NCI-H1694 (cell line): ENCODE results near the gene GPER1.
"Not testable (repeated sequence)": the region's sequence is repeated elsewhere in the genome, so short reads cannot be mapped to it uniquely, and the experiment has no call there.

Experiments used
- DNase-seq: peaks from one replicate; lab custom pipeline; 2025; lab: John Stamatoyannopoulos, UW

GPER1 gene

DNA sequence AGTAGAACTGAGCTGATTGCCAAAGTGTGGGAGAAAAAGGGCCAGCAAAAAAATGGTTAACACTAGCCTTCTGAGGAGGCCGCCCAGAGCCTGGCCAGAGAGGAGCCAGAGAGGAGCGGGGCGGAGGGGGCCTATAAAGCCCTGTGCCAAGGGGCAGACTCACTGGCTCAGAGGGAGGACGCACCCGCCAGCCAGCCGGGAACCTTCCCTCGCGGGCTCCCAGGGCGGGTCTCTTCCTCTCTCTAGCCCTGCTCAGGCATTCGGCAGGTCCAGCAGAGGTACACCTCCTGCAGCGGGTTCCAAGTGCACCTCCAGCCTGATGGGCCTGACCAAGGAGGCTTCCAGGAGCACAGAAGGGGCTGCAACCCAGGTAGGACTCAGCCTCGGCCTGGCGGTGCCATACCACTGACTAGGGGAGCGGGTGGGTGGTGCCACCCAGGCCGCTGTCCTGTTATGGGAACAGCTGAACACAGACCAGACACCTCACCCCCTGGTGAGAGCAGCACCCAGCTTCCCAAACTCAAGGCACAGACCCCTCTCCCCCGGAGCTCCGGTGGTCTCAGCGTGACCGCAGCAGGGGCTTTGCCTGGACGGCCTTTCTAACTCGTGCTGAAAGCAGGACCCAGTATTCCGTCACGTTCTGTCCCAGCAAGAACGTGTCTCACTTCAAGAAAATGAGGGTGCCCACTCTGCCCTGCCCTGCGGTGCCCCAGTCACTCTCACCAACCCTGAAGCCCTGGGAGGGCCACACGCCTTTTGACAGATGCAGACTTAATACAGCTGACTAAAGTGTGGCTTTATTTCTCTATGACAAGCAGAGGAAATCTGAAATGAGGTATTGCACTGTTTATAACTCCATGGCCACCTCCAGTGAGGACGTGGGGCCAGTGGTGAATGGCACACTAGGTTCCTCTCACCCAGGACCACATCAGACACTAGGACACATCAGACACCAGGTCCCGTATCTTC is at the start of gene GPER1:
Gene GPER1 (plus strand): TSS at position 162 of the 969 bp plus-strand sequence. CDS start 3,616 bp downstream, outside the sequence.
- DNase-seq, result no peak

DNA sequence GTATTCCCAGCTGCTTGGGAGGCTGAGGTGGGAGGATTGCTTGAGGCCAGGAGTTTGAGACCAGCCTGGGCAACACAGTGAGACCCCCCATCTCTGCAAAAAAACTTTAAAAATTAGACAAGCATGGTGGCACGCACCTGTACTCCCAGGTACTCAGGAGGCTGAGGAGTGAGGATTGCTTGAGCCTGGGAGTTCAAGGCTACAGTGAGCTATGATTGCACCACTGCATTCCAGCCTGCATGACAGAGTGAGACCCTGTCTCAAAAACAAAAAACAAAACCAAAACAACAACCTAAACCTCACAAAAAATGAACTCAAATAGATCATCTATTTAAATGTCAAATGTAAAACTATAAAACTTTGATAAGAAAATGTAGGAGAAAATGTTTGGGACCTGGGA is 47.7 kb upstream of the GPER1 start:
- not testable (repeated sequence) for DNase-seq

DNA sequence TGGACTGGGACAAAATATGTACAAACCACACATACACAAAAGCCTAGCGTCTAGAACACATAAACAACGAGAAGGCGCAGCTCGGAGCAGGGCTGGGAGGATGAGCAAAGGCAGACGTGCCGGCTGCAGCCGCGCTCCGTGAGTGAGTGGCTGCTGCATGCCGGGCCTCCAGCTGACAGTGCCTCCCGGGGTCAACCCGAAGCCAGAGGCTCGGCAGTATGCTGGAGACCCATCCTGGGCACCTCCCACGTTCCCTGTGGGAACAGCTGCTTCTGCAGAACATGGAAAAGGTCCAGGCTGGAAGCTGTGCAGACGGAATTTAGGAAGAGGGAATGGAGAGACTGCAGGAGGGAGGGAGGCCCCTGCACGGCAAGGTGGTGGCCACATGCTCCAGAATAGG is 47.1 kb upstream of the GPER1 start:
- peak; percentile 60 for DNase-seq

DNA sequence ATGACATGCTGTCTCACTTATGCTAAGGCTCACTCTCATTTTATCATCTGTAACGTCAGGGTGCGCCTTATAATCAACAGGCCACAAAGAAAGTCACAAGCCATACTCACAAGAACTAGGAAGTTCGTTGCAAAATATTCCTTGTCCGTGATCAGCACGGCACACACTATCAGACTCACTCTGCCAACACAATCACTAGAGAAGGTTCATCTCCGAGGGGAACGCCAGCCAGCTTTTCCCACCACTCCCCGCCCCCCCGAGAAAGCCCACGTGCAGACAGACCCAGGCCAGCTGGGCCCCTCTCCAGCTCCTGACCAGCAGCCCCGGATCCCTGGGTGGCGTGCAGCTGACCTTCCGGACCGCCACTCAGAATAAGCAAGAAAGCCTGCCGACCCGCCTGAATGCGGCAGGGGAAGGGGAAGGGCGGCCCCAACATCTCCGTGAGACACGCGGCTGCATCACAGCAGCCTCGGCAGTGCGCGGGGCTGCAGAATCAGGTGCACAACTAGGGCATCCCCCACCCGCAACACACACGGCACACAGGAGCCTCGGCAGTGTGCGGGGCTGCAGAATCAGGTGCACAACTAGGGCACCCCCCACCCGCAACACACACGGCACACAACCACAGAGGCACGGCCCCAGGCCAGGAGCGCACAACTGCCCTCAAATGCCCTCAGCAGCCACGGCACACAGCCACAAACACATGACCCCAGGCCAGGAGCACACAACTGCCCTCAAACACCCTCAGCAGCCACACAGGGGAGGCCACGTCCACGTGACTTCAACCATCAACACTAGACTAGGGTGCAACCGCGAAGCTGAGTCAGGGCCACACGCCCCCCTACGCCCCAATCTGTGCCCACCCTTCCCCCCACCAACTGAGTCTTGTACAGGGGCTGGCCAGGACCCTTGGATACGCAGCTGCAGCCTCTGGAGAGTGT is 46.1 kb upstream of the GPER1 start:
- no peak for DNase-seq

DNA sequence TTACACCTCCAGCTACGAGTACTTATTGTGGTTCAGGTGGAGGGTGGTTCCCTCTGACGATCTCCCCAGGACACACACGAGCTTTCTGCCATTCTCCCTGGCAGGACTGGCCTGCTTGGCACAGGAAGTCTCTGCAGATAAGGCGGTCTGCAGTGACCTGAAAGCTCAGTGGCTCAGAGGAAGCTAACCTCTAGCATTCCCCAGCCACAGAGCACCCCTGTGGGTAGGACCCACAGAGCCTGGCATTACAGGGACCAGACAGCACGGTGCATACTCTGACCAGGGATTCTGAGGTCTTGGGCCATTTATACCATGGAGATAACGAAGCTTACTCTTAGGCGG is 45.5 kb upstream of the GPER1 start:
- no peak for DNase-seq

DNA sequence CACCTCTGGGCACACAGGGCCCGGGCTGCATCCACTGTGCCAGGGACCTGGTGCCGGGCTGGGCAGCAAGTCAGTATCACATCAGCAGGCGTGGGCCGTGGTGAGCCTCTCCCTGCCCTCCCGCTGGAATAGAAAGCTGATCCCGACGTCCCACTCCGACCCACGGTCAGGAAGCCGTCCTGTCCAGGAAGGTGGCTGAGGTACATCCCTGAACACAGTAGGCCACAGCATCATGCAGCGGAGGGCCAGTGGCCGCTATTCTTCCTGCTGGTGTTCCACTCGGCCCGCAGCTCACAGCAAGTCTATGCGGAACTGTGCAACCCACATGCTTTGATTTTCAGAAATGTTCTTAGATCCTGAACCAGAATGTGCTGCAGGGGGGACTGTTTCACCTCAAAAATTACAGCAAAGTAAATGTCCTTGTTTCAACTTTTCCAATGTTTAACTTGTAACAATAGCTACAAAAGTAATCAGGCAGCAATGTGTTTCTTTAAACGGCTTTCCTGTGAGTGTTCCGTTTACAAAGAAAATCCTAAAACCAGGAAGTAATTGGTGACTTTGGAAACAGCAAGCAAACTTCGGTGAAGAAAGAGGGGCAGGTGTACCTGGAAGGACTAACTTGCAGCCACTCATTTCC is 44.2 kb upstream of the GPER1 start:
- DNase-seq, result no peak

DNA sequence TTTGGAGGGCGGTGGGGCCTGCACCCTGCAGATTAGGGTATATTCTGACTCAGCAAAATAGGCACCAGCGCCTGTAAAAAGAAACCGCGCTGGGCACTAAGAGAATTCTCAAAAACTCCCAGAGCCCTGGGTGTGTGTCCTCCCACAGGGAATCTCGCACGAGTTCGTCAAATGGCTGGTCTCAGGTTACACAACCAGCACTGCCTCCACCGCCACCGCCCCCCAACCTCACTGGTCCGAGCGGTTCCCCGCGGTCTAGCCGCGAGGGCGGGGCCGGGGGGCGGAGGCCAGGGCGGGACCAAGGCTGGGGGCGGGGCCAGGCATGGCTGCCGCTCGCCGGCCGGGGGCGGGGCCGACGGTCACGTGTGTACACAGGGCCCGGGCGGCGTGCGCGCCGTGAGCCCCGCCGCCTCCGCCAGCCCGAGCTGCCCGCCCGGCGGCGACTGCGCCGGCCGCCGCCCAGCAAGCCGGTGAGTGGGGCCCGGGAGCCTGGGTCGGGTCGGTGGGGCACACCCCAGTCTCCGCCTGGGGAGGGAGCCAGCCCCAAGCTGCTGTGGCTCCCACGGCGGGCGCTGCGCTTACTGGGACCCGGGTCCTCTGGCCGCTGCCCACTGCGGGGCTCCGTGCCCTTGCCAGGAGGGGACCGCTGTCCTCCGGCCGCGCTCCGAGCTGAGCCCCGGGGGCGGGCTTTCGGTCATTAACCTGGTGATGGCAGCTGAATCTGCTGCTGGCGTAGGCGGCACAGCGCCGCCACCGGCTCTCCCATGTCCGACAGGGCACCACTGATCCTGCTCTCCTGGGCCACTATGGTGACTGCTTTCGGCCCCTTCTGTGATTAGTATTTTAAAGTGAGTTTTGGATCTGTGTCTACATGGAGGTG is 43.5 kb upstream of the GPER1 start, which contains the start of gene GPR146:
Gene GPR146 (plus strand): TSS at position 358 of the 880 bp plus-strand sequence. CDS start 12,970 bp downstream, outside the sequence.
- DNase-seq, result peak; percentile 84

DNA sequence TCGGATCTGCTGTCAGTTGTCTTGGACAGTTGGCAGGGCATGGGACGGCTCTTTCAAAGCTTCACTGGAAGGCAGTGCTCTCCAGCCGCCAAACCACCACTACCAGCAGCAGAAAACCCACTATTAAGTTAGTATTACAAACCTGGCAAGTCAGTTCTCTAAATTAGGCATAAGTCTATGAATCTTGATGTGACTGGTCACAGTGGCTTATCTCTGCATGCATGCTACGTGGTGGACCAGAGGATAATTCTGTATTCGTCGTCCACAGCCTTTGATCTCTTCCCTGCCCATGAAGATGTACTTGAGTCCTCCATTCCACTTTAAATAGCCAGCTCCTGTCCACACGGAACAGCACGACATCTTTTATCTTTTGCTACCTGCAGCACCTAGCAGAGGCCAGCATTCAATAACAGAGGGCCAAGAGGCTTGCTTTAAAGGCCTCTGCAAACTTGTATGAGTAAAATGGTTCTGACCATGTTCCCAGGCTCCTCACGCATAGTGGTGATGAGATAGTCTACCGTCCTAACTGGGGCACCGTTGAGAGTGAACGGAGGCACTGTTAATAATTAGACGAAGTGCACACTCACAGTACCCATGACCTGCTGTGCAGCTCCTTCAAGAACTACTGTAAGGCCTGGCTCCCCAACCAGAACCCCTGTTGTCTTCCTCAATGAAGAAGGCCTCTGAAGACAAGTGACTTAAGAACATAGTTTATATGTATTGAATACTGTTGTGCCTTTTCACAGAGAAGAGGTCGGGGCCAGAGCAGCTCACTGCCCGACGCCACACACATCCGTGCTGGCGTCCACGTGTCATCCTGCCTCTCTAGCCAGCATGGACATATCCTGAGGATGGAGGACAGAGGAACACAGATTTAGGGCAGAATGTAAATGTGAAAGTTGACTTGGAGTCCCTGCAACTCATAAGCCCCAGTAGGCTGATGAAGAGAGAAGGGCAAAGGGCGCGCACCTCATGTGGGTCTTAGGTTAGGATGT is 42.5 kb upstream of the GPER1 start:
- DNase-seq, result no peak

DNA sequence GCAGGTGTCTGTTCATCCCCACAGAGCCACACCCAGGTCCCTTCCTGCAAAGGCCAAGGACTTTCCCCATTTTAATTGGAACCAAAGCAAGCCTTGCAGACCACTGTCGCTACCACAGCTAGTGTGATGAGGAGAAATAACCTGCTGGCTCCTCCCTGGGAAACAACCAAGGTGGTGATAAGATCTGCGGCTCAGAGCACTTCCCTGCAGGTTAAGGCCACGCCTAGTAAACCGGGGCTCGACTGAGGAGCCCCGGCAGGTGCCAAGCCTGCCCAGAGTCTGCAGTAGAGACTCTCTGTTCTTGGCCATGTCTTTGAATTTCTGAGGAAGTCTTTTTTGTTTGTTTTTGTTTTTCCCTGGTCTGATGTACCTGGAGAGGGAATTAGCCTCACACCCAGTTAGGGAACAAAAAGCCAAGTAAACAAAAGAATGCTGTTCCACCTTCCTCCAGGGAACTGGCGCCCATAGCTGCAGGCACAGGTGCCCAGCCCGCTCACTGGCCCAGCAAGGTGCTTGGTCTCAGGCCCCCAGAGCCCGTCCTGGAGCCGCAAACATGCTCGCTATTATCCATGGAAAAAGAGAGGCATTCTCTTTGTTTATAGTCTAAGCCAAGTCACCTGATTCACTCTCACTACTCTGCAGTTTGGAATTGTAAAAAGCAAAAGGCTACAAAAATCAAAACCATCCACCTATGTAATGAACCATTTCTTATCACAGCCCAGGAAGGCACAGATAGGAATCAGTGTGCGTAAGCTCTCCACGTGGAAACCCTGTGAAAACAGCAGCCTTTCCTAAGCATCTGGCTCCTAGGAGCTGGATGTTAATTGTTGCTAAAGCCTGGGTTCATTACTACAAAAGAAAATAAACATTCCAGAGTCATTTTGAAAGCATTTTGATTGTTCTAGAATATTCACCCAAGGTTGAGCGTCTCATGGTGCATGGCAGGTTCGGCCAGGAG is 40.9 kb upstream of the GPER1 start:
- DNase-seq, result no peak

DNA sequence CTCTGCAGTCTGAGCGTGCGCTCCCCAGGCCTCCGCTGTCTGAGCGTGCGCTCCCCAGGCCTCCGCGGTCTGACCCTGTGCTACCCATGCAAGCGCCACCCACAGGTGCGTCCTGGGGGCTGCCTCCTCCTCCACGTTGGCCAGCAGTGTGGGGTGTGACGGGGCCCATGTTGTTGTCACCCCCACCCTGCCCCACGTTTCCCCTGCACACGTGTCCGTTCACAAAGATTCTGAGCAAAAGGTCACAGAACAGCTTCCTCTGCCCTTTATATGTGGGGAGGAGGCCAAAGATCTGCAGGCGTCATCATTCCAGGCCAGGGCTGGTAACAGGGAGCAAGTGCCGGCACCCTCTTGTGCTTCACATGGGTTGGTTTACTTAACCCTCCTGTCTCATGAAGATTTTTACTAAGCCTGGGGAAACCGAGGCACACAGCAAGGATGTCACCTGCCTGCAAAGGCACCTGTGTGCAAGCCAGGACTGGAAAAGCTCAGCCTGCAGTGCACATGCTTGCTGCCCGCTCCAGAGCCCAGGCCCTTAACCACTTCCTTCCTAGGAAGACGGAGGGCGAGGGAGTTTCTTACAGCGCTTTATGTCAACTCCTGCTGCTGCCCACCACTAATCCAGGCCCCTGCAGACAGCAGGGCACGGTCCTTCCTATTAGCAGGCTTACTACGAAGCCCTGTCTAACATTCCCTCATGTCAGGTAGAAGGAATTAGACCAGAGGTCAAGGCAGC is 38.7 kb upstream of the GPER1 start:
- DNase-seq, result no peak

DNA sequence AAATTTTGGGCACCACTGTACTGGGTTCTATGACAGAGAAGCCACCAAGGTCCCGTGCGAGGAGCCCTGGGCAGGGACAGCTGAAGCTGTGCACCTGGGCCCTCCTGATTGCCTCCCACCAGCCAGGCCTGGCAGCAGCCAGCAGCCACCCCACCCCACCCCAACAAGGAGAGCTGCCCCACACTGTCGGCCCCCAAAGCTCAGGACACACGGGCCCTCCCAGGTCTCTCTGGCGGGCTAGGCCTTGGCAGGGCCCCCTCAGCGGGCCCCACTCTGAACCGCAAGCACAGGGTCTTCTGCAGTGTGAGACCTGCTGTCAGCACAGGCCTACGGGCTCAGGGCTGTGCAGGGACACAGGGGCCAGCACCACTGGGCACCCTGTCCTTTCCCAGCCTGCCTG is 38.1 kb upstream of the GPER1 start:
- no peak for DNase-seq

DNA sequence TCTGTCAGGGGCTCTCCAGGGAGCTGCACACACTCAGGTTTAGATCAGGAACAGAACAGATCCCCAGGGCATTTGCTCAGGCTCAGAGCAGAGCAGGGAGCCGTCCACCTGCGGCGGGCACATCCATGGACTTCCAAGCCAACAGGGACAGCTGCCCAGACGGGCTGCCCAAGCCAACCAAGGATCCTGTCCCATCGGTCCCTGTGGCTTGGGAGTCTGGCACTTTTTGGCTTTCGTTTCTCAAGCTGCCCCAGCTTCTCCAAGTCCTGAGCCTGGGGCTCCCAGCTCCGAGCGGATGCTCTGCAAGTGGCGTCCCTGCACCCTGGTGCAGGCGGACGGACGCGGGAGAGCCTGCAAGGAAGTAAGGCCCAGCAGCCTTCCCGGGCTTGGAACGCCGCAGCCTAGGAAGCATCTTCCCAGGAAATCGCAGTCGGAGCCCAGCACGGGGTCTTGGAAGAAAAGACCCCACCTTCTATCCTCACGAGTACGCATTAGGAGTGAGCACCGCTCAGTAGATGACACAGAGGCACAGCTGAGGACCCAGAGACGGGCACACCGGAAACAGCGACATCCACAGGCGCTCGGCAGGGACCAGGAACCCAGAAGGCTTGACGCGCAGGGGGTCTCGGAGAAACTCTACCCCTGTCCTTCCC is 37.5 kb upstream of the GPER1 start:
- no peak for DNase-seq

DNA sequence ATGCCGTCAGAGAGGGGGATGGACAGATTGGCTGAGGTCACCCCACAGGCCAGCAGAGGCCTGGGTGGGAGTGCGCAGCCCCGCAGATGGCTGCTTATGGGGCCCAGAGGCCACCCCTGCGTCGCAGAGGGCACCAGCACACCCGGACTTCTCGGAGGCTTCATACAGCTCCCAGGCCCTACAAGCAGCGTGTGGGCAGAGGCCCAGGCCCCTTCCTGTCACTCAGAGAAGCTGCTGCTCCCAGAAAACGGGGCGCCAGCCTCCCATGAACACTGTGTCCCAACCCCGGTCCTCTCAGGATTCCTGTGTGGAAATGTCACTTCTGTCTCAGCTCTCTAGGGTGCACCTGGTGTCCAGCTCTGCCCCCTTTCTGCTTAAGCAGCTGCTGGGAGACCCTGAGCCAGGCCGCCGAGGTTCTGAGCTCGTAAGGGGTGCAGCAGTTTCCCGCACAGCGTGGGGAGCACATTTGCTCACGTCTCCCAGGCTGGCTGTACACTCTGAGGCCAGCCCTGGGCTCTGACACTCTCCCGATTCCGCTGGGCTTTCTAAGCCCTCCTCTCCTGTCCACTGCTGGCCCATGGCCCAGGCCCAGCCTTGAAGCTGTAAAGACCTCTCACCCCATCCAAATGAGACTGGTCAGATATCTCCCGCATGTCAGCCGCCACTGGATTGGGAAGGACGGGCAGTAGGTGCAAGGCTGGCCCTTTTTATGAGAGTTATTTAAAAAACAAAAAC is 36.8 kb upstream of the GPER1 start:
- no peak for DNase-seq

DNA sequence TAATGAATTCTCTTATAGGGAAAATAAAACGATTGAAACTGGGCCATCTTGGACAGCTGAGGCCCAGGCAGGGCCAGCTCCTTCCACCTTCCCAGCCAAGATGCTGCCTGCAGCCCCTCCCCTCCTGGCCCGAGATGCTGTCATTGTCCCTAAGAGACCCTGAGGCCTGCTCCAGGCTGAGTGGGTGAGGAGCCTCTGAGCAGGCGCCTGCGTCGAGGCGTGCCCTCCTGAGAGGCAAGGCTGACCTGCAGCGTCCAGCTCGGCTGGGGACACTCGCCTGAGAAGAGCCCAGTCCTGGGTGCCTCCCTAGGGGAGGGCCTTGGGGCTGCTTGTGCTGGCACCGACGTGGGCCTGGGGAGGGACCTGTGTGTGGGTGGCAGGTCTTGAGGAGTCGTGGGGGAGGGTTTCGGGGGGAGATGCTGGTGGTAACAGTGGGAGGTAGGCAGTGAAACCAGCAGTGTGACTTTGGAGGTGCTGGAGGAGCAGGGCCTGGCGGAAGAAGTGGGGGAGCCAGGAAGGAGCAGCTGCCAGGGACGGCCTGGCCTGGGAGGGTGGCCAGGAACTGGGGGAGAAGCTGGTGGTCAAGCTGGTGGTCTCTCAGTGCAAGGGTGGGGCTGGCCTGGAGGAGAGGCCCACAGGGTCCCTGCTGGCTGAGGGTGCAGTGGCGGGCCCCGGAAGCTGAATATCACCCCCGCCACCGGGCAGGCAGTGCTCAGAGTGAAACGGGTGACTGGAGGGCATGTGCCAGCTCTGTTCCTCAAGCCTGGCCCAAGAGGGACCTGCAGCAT is 35.7 kb upstream of the GPER1 start:
- DNase-seq, result no peak

DNA sequence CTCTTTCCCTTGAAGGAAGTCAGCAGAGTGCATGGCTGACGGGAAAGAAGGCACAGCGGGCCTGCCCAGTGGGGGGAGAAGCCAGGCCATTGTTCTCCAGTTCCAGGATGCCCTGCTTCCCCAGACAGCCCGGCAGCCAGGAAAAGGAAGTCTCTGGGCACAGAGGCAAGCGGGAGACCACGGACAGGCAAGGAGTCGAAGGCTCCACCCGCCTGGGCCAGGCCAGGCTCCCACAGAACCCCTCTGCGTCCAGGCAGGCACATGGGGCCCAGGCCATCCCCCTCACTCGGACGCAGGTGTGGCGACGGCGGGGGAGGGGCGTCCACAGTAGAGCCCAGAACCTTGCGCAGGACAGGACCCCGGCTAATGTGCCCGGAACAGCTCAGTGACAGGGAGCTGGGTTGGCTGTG is 34.9 kb upstream of the GPER1 start:
- DNase-seq, result no peak

DNA sequence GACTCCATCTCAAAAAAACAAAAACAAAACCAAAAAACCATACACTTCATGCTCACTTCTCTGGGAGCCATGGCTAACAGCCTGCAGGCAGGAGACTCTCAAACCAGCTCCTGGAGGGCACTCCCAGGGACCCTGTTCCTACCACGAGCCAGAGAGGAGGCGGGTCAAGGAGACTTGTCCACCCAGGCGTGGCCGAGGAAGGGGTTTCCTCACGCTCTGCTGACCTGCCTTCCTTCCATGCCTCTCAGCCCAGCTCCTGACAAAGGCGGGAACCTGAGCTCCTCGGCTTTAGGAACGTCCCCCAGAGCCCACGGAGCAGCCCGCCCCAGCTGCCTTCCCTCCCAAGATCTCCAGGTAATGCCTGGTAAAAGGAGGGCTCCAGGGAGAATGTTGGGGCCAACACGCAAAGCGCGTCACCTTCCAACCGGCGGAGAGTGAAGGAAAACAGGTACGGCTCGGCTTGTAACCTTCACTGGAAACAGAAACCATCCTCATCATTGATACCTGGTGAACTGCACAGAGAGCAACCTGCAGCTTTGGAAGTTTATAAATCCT is 34.0 kb upstream of the GPER1 start:
- no peak for DNase-seq
